ENCODE data around the gene ERGIC1. TPM values are rescaled to one million over a fixed set of nuclear protein-coding genes. Genes with fewer than 3 reads are reported as not detected.

The ERGIC1 gene
- total and polyA plus RNA-seq, 2 of the 13 experiments (the other 11 are each of a cell fraction or from before 2014, with no cell fraction given) = 78.5 to 184 TPM

- TF ChIP-seq LRRFIP1 (CRISPR knock-in tag; conservative IDR thresholded peaks at IDR 0.05) (no peak), ARID5B (CRISPR knock-in tag; IDR thresholded peaks at IDR 0.05) (peak; percentile 55), POGZ (CRISPR knock-in tag; IDR thresholded peaks at IDR 0.05) (no peak), TFDP2 (CRISPR knock-in tag; IDR thresholded peaks at IDR 0.05) (no peak), ETV5 (CRISPR knock-in tag; IDR thresholded peaks at IDR 0.05; ENCODE audit: borderline replicate concordance) (peak; percentile 7; the same call in 1 of the 2 replicates), ZNF282 (IDR thresholded peaks at IDR 0.05; ENCODE audit: partially characterized antibody) (no peak), NFYB (CRISPR knock-in tag; IDR thresholded peaks at IDR 0.05) (no peak), HNF1B (CRISPR knock-in tag; IDR thresholded peaks at IDR 0.05) (0 out of 2 replicates have a peak, but pooled peaks have one; percentile 45), ZNF296 (CRISPR knock-in tag; conservative IDR thresholded peaks at IDR 0.05) (no peak), ZBTB37 (CRISPR knock-in tag; IDR thresholded peaks at IDR 0.05) (no peak), ZFP91 (CRISPR knock-in tag; IDR thresholded peaks at IDR 0.05; ENCODE audit: borderline replicate concordance) (0 out of 2 replicates have a peak, but pooled peaks have one; percentile 25), ZBTB2 (CRISPR knock-in tag; IDR thresholded peaks at IDR 0.05; ENCODE audit: low read depth) (no peak), WIZ (CRISPR knock-in tag; IDR thresholded peaks at IDR 0.05) (no peak)
Observed at GRCh38 chr5:172789687-172790495, 44.2 kb upstream of the ERGIC1 start (continued).
